Right renal pelvis (tissue), 4 donors: ENCODE measurements around the gene ELMOD1. TPM values are rescaled to one million over a fixed set of nuclear protein-coding genes. Genes with fewer than 3 reads are reported as not detected.
A peak's percentile ranks its signal among the peaks of the same experiment; 100 is the strongest.
"Not testable (repeated sequence)": the region's sequence is repeated elsewhere in the genome, so short reads cannot be mapped to it uniquely, and the experiment has no call there.

Source experiments
- DNase-seq, 4 donors: peaks; one replicate each; pipeline ENCODE4 v3.0.0-alpha.2; 2013; ENCODE audit warnings: low read depth in 4 of 4, low spot score in 3 of 4, missing footprints in 1 of 4
- polyA plus RNA-seq, 4 donors: library from polyadenylated mRNA; unstranded; fragments of 120-200 nt; gene quantifications; one replicate each; pipeline ENCODE4 v1.2.1, GENCODE V29; 2013; ENCODE audit not compliant: insufficient read length in 4 of 4

The ELMOD1 gene
- polyA plus RNA-seq: under 1 TPM; 0.20 to 0.34 (median 0.24) TPM

GRCh38 chr11:107590460-107591377, at the start of gene ELMOD1:
ELMOD1 (plus strand) TSS chr11:107591147; CDS start chr11:107618190, 27,043 bp downstream.
- DNase-seq: no peak

GRCh38 chr11:107545101-107545514, 45.8 kb upstream of the ELMOD1 start:
- DNase-seq: no peak

- DNase-seq: no peak
These were observed 43.0 kb upstream of the ELMOD1 start for GRCh38 chr11:107547961-107548360.

- peak in 1 of 4 donors; percentile 23 for DNase-seq
These were observed 41.5 kb upstream of the ELMOD1 start for GRCh38 chr11:107549253-107549953.

GRCh38 chr11:107549954-107550285, 41.0 kb upstream of the ELMOD1 start:
- no peak for DNase-seq

GRCh38 chr11:107550304-107550703, 40.6 kb upstream of the ELMOD1 start:
- DNase-seq: no peak

- DNase-seq: no peak
These were observed 29.3 kb upstream of the ELMOD1 start for GRCh38 chr11:107561688-107562087.

- no peak for DNase-seq
These were observed 28.2 kb upstream of the ELMOD1 start for GRCh38 chr11:107562647-107563208.

GRCh38 chr11:107563702-107564101, 27.2 kb upstream of the ELMOD1 start:
- DNase-seq: peak in 2 of 4 donors; percentile 12

- no peak for DNase-seq
These were observed 26.1 kb upstream of the ELMOD1 start for GRCh38 chr11:107564877-107565218.

- peak; percentile 45 to 58 (median 48) for DNase-seq
These were observed 25.6 kb upstream of the ELMOD1 start, which contains the start of gene ALKBH8 for GRCh38 chr11:107565219-107565937. ALKBH8 (minus strand) TSS chr11:107565735; CDS start chr11:107560893, 4,842 bp downstream.

GRCh38 chr11:107565955-107566501, 24.9 kb upstream of the ELMOD1 start:
- not testable (repeated sequence) for DNase-seq

- no peak for DNase-seq
These were observed 24.4 kb upstream of the ELMOD1 start for GRCh38 chr11:107566569-107566968.

- DNase-seq: no peak
These were observed 23.1 kb upstream of the ELMOD1 start for GRCh38 chr11:107567739-107568335.

- no peak for DNase-seq
These were observed 20.9 kb upstream of the ELMOD1 start for GRCh38 chr11:107570015-107570414.

- no peak for DNase-seq
These were observed 17.5 kb upstream of the ELMOD1 start for GRCh38 chr11:107573438-107573837.

- not testable (repeated sequence) for DNase-seq
These were observed 14.2 kb upstream of the ELMOD1 start for GRCh38 chr11:107576497-107577345.

GRCh38 chr11:107577346-107577711, 13.6 kb upstream of the ELMOD1 start:
- no peak for DNase-seq

GRCh38 chr11:107579169-107579568, 11.8 kb upstream of the ELMOD1 start:
- DNase-seq: not testable (repeated sequence)
